Skin epidermis (tissue), 12 donors: ENCODE data around the gene ZBTB2.
"Not testable (repeated sequence)": the region's sequence is repeated elsewhere in the genome, so short reads cannot be mapped to it uniquely, and the experiment has no call there.

Source experiments
- H3K27ac ChIP-seq, 21 experiments: fragments of 200-600 bp; sonication (generic) in 11 of 21; one replicate each; pipeline ENCODE4 v1.5.0; 2020; ENCODE audit warnings: mild to moderate bottlenecking in 3 of 21, inconsistent platforms in 2 of 21, moderate library complexity in 2 of 21
- H3K4me3 ChIP-seq, 7 experiments: fragments of 200-600 bp; sonication (generic) in 2 of 7; one replicate each; pipeline ENCODE4 v1.5.0; 2020; ENCODE audit warnings: inconsistent platforms in 2 of 7, mild to moderate bottlenecking in 2 of 7, moderate library complexity in 1 of 7

ZBTB2 gene

GRCh38 chr6:151342750-151343149, 48.6 kb downstream of the ZBTB2 start:
- H3K4me3 ChIP-seq, H3K27ac ChIP-seq: not testable (repeated sequence)

- Histone ChIP-seq H3K27ac (no peak overlapping the region), H3K4me3 (no peak overlapping the region)
Observed at GRCh38 chr6:151341476-151342195, 49.7 kb downstream of the ZBTB2 start.

GRCh38 chr6:151340219-151340978, 51.0 kb downstream of the ZBTB2 start:
- H3K27ac ChIP-seq = no peak overlapping the region
- no peak overlapping the region for H3K4me3 ChIP-seq

DNA sequence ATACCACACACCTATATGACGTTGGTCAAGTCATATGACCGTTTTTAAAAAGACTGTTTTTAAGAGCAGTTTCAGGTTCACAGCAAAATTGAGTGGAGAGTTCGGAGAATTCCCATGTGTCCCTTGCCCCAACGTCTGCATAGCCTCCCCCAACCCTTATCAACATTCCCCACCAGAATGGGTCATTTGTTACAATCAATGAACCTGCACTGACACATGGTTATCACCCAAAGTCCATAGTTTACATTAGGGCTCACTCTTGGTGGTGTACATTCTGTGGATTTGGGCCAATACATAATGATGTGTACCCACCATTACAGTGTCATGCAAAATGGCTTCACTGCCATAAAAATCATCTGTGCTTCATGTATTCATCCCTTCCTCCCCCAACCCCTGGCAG, 52.0 kb downstream of the ZBTB2 start:
- no peak overlapping the region for H3K4me3 ChIP-seq

GRCh38 chr6:151338651-151339200, 52.6 kb downstream of the ZBTB2 start:
- Histone ChIP-seq H3K27ac (no peak overlapping the region), H3K4me3 (no peak overlapping the region)

More for the DNA sequence above, 52.0 kb downstream of the ZBTB2 start:
- no peak overlapping the region for H3K27ac ChIP-seq

DNA sequence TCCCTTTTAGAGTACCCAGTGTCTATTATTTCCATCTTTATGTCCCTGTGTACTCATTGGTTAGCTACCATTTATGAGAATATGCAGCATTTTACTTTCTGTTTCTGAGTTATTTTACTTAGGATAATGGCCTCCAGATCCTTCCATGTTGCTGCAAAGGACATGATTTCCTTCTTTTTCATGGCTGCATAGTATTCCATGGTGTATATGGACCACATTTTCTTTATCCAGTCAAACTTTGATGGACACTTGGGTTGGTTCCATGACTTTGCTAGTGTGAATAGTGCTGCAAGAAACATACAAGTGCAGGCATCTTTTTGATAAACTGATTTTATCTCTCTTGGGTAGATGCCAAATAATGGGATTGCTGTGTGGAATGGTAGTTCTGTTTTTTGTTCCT, 55.4 kb downstream of the ZBTB2 start:
- H3K27ac ChIP-seq = no peak overlapping the region

GRCh38 chr6:151330130-151330696, 61.1 kb downstream of the ZBTB2 start:
- Histone ChIP-seq H3K4me3 (no peak overlapping the region), H3K27ac (no peak overlapping the region)

More for the DNA sequence above, 55.4 kb downstream of the ZBTB2 start:
- no peak overlapping the region for H3K4me3 ChIP-seq

DNA sequence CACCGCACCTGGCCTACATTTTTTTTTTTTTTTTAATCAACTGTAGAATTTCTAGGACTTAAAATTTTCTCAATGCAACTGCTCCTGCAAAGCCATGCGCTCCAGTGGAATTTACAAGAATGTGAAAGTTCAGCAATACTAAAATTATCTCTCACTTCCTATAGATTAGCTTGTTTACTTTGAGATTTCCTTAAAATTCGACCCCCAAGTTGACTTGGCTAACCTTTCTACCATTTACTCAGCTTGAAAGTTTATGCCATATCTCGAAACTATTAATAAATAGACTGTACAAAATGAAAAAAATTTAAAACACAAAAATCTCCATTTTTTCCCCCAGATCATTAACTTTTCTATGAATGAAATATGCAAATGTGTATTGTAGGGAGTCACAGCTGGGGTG, 64.3 kb downstream of the ZBTB2 start:
- H3K27ac ChIP-seq = no peak overlapping the region
- H3K4me3 ChIP-seq = no peak overlapping the region

DNA sequence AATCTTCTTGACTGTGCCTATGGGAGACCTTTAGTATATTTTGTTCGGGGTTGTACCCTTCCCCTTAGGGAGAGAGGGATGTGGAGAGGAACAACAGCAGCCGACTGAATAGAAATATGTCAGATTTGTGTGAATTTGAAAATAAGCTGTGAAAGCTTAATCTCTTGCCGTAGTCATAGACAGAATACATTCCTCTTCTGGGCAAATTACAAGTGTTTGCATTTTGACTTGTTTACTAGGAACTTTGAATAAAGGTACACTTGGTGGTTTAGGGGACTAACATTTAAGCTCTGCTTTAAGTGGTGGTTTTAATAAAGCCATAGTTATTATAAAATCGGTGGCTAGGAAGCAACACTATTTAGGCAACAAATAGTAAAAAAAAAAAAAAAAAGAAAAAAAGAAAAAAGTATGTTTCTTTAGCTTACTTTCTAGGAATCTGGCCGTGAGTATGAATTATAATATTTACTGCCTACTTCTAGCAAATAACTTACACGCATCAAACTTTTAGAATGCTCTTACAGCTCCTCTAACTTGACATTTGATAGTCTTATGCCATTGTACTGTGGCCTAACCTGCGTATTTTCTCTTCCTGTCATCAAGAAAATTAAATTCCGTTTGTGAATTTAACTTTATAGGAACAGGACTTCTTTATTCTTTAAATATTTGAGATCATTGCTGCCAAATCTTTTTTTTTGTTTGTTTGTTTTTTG, 65.1 kb downstream of the ZBTB2 start:
- peak overlapping the region in 4 of 7 experiments; percentile 23 to 46 (median 38) for H3K4me3 ChIP-seq
- H3K27ac ChIP-seq = peak overlapping the region in 6 of 21 experiments; percentile 1 to 68 (median 16)

DNA sequence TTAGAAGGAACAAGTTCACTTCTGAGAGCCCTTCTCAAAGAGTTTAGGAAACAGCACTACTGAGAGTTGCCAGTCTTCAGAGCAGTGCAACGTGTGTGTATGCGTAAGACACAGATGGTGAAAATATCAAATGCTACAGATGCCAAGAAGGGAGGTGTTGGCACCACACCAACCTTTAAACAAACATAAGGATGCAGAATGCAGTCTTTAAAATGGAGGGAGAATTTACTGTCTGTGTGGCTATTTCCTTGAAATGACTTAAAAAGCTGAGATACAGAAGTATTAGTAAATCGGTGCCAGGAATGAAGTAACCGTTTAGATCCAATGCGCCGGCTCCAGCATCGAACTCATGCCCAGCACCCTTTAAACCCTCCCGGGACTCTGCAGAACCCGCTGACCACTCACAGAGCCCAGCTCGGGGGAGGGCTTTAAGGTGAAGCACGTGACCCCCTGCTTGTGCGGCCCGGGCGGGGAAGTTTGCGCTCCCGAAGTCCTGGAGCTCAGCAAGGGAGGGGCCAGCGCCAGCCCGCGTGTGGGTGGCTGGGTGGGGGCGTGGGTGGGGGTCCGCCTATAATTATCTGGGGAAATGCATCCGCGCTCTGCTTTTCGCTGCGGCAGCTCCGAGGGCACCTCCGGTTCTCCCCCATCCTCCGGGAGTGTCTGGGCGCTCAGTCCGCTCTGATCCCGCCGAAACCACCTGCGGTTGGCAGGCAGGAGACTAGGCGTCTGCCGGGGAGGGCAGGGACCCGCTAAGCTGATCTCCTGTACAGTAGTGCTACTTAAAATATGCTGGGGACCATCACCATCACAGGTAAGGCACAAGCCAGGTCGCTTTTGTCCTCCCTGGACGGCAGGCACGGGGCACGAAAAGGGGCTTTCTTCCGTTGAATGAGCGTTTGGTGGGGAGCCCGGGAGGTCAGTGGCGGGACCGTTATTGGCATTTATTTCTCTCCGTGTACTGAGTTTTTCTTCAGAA, 66.0 kb downstream of the ZBTB2 start:
- peak overlapping the region in 8 of 21 experiments; percentile 1 to 83 (median 40) for H3K27ac ChIP-seq
- peak overlapping the region; percentile 23 to 46 (median 36) for H3K4me3 ChIP-seq

DNA sequence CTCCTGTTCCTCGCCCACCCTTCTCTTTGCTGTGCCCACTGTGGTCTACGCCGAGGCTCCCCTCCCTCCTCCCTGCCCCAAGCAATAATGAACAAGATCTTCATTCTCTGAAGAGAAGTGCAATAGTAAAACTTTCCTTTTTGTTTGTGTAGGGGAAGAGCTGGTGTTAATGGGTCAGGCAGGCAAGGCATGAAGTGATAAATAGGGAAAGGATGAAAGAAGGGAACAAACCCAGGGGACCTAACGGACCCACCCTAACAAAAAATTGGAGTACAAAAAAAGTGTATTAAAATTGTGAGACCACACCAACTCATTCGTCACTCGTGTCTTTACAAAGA, 66.9 kb downstream of the ZBTB2 start:
- no peak overlapping the region for H3K4me3 ChIP-seq

GRCh38 chr6:151323791-151324487, 67.4 kb downstream of the ZBTB2 start:
- no peak overlapping the region for H3K4me3 ChIP-seq
- H3K27ac ChIP-seq = peak overlapping the region in 3 of 21 experiments; percentile 18 to 58 (median 24)

More for the DNA sequence above, 66.9 kb downstream of the ZBTB2 start:
- H3K27ac ChIP-seq = peak overlapping the region in 1 of 21 experiments; percentile 18

- Histone ChIP-seq H3K4me3 (no peak overlapping the region), H3K27ac (no peak overlapping the region)
Observed at GRCh38 chr6:151322570-151322969, 68.8 kb downstream of the ZBTB2 start.

DNA sequence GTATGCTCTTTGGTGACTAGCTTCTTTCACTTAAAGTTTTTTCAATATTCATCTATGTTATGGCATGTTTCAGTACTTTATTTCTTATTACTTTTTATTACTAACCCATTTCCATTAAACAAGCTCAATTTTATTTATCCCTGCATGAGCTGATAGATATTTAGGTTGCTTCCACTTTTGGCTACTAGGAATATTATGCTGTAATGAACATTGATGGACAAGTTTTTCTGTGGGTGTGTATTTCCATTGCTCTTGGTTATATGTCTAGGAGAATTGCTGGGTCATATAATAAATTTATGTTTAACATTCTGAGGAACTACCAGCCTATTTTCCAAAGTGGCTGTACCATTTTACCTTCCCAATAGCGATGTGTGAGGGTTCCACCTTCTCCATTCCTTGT, 69.9 kb downstream of the ZBTB2 start:
- Histone ChIP-seq H3K27ac (no peak overlapping the region), H3K4me3 (no peak overlapping the region)

DNA sequence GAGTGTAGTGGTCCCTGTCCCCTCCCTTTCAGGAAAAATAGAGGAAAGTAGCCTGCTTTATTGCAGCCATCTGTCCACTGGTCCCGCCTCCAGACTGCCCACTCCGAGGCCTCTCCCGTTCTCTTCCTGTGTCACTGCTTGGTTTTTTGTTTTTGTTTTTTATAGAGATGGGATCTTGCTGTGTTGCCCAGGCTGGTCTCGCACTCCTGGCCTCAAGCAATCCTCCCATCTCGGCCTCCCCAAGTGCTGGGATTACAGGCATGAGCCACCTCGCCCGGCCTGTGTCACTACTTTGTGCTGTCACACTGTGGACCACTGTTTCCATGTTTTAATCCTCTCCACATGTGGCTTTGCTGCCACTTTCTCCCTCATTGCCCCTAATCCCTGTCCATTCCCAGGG, 71.2 kb downstream of the ZBTB2 start:
- Histone ChIP-seq H3K27ac (no peak overlapping the region), H3K4me3 (no peak overlapping the region)

DNA sequence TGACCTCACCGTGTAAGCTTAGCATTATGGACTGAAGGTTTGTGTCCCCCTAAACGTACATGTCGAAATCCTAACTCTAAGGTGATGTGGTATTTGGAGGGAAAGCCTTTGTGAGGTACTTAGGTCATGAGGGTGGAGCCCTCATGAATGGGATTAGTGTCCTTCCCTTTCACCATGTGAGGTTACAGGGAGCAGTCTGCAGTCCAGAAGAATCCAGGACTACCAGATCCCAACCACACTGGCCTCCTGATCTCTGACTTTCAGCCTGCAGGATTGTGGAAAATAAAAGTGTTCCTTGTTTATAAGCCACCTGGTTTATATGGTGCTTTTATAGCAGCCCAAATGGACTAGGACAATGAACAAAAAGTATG, 73.4 kb downstream of the ZBTB2 start:
- H3K27ac ChIP-seq = no peak overlapping the region

GRCh38 chr6:151317103-151317994, 74.0 kb downstream of the ZBTB2 start:
- Histone ChIP-seq H3K4me3 (no peak overlapping the region), H3K27ac (no peak overlapping the region)

More for the DNA sequence above, 73.4 kb downstream of the ZBTB2 start:
- no peak overlapping the region for H3K4me3 ChIP-seq
